ENCODE results near the gene KCNIP2.

KCNIP2 gene

GRCh38 chr10:101843032-101844021, at the start of gene KCNIP2:
KCNIP2 (minus strand) TSS chr10:101843800; CDS start chr10:101843568, 232 bp downstream.
- peak; percentile 48 for DNase-seq (ENCODE audit: low read depth)

GRCh38 chr10:101892782-101893391, 49.3 kb upstream of the KCNIP2 start:
- DNase-seq (ENCODE audit: low read depth), result no peak

- peak; percentile 41 for DNase-seq (ENCODE audit: low read depth)
Measured at GRCh38 chr10:101889256-101890210, 45.9 kb upstream of the KCNIP2 start.

GRCh38 chr10:101888251-101888949, 44.8 kb upstream of the KCNIP2 start:
- no peak for DNase-seq (ENCODE audit: low read depth)

GRCh38 chr10:101887775-101888174, 44.2 kb upstream of the KCNIP2 start:
- DNase-seq (ENCODE audit: low read depth), result no peak

- no peak for DNase-seq (ENCODE audit: low read depth)
Measured at GRCh38 chr10:101886521-101887312, 43.1 kb upstream of the KCNIP2 start.

- DNase-seq (ENCODE audit: low read depth), result no peak
Measured at GRCh38 chr10:101881036-101881774, 37.6 kb upstream of the KCNIP2 start.

DNA sequence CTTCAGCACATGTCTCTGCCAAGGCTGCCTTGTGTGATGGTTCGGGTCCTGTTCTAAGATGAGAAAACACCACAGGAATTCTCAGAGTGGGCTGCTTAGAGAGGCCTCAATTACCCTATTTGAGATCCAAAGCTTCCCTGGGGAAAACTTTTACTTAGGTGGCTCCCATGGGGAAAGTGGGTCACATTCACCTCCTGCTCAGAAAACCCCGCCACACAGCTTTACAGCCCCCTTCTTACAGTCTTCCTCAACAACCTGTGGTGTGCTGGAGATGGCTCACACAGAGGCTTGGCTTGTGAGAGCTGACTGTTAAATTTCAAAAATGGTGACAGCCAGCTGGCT, 36.6 kb upstream of the KCNIP2 start:
- DNase-seq (ENCODE audit: low read depth), result no peak

DNA sequence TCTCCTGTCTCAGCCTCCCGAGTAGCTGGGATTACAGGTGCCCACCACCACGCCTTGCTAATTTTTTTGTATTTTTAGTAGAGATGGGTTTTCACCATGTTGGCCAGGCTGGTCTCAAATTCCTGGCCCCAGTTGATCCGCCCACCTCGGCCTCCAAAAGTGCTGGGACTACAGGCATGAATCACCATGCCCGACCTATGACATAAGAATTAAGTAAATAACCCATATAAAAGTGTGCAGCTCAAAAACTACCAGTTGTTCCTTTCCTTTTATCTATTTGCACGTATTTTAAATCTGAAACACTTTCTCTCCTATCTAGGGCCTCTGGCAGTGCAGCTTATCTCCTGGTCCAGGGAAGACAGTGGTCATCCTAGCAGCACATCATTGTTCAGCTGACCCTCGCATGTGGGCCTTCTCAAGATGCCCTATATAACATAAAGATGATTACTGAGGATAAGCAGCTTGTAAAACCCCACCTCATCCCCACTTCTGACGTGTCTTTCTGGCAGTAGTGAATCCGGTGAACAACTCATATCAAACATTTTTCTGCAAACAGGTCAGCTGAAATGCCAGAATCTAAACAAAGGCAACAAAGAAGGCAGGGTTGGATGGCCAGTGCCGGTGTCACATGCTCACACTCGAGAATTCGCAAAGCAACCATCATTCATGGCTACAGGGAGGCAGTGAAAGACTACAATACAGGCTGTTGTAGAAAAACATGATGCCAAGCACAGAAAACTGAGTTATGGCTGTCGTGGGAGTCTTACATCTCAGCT, 36.0 kb upstream of the KCNIP2 start:
- DNase-seq (ENCODE audit: low read depth), result no peak

DNA sequence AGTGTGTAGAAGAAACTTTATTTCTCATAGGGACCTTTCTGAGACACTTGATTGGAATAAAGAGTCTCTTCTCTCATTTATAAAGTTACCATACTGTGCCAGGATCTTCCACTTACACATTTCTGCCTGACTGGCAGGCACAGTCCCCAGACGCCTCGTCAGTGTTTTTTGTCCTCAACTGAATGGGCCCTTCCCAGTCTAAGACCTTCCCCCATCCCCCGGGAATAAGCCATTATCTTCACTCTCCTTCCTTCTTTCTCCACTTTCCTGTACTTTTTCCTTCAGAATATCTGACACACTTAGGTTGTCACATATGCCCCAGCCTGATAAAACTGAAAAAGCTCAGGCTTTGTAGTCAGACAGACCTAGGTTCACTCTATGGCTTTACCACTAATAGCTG, 35.3 kb upstream of the KCNIP2 start:
- no peak for DNase-seq (ENCODE audit: low read depth)

- no peak for DNase-seq (ENCODE audit: low read depth)
Measured at GRCh38 chr10:101875068-101875688, 31.6 kb upstream of the KCNIP2 start.

DNA sequence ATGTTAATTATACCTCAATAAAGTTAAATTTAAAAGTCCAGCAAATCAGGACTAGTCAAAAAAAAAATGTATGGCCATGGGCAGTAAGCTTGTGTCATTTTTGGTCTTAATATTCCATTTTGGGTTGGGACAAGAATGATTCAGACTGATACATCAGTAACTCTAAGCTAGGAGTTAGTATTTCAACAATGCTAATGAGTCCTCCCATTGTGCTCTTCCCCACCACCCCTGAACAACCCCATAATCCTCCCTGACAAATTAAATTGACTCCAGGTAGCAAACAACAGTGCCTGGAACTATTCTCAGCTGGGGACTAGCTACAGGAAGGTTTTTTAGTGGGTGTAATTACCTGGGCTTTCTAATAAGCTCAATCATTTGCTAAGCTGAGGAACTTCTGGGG, 30.7 kb upstream of the KCNIP2 start:
- DNase-seq (ENCODE audit: low read depth), result no peak

DNA sequence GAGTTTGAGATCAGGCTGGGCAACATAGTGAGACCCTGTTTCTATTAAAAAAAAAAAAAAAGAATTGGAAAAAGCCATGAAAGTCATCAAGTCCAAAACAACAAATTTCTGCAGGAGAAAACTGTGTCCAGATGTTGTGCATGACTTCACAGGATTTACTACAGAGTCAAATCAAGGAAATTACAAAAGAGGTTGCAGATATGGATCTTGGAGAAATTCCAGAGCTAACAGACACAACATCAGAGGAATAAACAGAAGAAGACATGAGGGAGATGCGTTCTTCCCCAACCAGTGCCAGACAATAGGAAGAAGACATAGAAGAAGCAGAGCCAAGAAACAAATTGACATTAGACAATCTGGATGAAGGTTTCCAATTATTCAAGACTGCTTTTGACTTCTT, 24.3 kb upstream of the KCNIP2 start:
- DNase-seq (ENCODE audit: low read depth), result no peak

DNA sequence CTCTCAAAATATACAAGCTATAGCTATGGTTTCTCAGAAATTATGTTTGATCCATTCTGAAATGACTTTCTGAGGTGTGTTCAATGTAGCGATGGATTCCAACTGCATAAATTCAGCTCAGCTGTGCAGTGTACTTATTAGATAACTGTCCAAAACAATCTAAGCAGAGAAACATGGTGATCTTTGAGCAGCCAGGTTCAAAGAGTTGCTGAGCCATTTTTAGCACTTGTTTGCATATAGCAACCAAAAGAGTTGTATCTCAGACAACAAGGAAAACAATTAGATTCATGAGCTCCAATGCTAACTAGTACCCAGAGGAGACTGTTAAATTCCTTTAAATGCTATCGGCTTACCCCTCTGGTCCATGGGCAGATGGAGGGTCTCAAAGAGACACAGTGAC, 15.9 kb upstream of the KCNIP2 start:
- no peak for DNase-seq (ENCODE audit: low read depth)

DNA sequence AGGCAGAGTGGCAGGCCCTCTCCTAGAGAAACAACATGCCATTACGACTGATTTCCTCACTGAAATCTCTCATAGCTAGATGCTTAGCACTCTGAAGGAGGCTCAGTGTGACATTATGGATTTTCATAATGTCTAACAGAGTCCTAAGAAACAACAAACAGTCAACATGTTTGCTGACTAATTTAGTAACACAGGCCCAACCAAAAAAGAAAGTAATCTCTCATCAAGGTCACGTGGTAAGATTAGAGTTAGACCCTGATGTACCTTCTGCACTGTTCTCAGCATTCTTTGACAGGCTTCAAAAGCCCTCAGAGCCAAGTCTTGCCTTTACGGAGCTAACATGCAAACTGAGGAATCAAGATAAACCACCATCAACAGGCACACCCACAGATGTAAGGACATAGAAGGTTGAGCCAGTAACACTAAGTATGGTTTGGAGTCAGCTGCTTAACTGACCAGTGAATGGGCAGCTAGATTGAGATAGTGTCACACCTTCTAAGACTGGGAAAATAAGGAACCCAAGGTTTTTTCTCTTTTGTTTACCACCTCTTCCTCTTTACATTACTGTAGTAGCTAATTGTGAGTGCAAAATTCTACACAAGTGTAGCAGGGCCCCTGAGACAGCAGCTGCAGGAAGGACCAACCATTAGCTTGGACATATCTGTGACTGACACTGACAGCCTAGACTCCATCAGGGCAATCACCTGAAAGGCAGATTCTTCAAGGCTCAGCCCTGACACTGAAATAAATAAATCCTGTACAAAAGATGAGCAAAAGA, 15.3 kb upstream of the KCNIP2 start:
- no peak for DNase-seq (ENCODE audit: low read depth)

- no peak for DNase-seq (ENCODE audit: low read depth)
Measured at GRCh38 chr10:101857802-101858476, 14.3 kb upstream of the KCNIP2 start.

DNA sequence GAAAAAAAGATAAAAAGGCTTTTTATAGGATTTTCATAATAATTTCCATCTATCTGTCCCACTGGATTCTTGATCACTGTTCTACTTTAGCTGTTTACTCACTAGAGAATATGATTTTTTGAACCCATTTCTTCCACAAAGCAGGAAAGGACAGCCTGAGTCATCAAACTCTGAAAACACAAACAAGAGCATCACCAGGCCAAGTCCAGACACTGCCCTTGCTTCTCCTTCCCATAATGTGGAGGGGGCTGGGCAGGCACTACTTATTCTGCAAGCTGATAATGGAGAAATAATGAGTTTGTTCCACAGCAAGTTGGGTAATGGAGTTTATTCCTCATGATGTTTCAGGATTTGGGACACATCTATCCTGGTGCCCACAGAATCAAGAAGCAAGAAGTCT, 13.0 kb upstream of the KCNIP2 start:
- no peak for DNase-seq (ENCODE audit: low read depth)
